GM18517 (cell line): ENCODE measurements around the gene OR4F6.

ENCODE experiments used
- ATAC-seq: cut with Tn5 transposase; IDR thresholded peaks from one replicate; pipeline ENCODE4 v1.9.1; 2021; ENCODE audit warnings: mild to moderate bottlenecking, moderate library complexity; ENCODE audit not compliant: unreplicated experiment

Gene OR4F6

DNA sequence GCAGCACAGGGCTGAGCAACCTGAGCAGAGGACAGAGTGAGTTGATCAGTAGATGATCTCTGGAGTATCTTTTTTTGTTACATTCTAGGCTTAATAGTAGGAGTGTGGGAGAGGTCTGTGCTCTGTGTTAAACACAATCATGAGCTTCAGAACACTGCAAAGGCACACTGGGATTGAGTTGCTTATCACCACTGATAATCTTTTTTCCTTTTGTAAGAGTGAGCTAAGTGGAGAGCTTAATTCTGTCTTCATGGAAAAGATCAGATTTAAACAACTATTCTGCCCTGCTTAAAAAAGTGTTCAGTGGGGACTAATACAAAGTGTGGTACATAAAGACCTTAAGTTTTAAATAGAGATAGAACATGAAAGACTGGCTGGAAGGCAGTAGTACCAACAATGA, 1.1 kb downstream of the OR4F6 start:
- no peak for ATAC-seq

DNA sequence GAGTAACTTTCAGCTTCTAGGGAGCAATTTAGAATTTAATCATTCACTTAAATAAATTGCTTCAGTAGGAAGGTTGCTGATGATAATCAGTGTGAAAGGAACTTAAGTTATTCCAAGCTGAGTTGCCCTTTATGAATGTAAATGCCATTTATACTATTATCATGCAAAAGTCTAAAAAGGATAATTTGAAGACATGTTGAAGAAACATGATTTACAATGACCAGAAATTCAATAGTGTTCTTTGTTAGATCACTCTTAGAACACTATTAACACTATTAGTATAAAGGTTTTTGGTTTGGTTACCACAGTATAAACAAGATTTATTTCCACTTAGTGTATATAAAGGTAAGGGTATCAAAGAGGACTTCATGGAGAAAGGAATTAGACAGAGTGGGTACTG, 1.6 kb downstream of the OR4F6 start:
- ATAC-seq: no peak

- ATAC-seq: no peak
These were observed 2.5 kb downstream of the OR4F6 start for GRCh38 chr15:101805605-101806345.

GRCh38 chr15:101807345-101807945, 4.1 kb downstream of the OR4F6 start:
- no peak for ATAC-seq

- no peak for ATAC-seq
These were observed 4.9 kb downstream of the OR4F6 start for GRCh38 chr15:101808201-101808600.

GRCh38 chr15:101810456-101810855, 7.1 kb downstream of the OR4F6 start:
- no peak for ATAC-seq

GRCh38 chr15:101810876-101811275, 7.6 kb downstream of the OR4F6 start:
- ATAC-seq: no peak

- ATAC-seq: no peak
These were observed 8.6 kb downstream of the OR4F6 start, which contains the start of gene OR4F15 for GRCh38 chr15:101811902-101812301. Gene OR4F15 (plus strand): TSS chr15:101812202. CDS start chr15:101818187, 5,985 bp downstream.

DNA sequence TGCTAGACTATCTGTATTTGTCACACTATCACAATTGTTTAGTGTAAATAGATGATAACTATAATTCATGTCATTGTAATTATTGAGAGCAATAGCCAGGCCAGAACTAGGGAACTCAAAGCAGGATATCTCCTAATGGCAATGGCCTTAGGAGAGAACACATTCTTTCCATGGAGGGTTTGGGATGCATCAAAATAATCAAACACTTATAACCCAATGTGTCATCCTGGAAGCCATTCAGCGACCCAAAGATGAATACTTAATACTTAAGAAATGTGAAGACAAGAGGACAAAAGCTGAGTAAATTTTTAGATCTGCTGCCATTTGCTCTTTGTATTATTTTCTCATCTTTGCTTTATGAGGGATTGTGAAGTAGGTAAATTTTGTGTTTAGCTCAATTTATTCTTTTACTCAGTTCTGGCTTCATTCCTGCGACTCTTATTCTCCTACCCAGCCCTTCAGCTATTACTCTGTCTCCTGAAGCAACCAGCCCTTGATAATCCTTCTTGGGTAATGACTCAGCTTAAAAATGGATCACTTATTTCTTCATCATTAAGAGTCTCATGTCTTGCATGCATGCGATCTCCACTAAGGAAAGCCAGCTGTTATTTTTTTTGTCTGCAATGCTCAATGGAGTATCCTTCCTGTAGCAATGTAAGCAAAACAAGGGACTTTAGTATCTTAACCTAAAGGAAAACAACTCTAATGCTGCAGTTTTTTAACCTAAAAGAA, 10.7 kb downstream of the OR4F6 start:
- no peak for ATAC-seq

GRCh38 chr15:101820781-101821180, 17.5 kb downstream of the OR4F6 start:
- no peak for ATAC-seq

DNA sequence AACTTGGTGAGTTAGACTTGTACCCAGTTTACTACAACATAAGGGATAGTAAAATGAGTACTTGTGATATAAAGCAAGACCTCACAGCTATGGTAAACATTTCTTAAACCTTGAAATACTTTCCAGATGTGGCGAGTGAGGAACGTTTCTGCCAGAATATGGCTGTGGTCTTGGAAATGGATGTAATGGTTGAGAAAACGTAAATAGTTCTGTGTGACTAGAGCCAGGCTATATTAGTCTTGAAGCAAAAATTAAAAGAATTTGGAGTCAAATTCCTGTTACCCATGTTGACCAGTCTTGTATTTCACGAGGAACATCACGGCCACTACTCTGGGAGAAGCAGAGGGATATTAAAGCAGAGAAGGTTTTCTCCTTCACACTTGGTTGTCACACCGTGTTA, 23.9 kb downstream of the OR4F6 start:
- ATAC-seq: no peak

- no peak for ATAC-seq
These were observed 25.5 kb downstream of the OR4F6 start for GRCh38 chr15:101828774-101829173.

DNA sequence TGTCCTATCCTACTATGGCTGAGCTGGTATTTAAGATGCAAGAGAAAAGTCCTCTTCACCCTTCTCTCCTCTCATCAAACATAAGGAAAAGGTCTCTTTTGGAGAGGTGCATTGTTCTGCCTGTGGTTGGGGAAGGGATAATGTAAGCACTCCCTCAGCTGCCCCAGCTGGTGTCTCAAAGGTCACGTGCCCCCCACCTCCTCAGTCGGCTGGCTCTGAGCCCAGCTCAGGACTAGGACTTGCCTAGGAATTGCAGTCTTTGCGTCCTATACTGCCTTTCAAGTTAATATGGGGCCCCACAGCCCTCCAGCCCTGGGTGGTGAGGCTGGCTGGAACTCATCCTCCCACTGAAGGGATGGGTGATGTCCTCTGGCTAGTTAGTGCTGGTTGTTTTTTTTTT, 38.3 kb downstream of the OR4F6 start:
- ATAC-seq: no peak

DNA sequence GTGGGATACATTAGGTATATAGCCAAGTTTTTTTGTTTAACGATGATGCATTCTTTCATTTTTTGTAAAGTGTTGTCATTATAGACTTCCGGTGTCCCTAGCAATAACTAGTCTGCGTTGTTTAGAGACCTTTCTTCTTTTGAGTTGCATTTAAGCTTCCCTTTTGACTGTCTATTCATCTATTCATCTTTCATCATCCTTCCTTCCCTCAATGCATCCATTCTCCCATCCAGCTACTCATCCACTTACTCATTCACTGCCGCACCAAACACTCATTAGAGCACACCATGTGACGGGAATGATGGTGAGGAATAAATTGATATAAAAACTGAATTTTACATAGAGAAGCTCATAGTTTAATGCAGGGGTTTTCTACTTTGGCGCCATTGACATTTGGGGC, 41.6 kb downstream of the OR4F6 start:
- no peak for ATAC-seq

- no peak for ATAC-seq
These were observed 49.0 kb downstream of the OR4F6 start for GRCh38 chr15:101852356-101852755.
